Parathyroid adenoma (tissue), 2 donors: Measurements from ENCODE around the gene POLR1E.

Source experiments
- H2AFZ ChIP-seq: fragments of 300-600 bp; sonication (generic); one replicate; pipeline ENCODE4 v1.7.0; 2017; ENCODE audit warnings: antibody characterized with exemption, mild to moderate bottlenecking
- H3K27ac ChIP-seq: fragments of 300-600 bp; sonication (generic); one replicate; pipeline ENCODE4 v1.7.0; 2017
- H3K27me3 ChIP-seq: fragments of 300-600 bp; sonication (generic); one replicate; pipeline ENCODE4 v1.7.0; 2017; ENCODE audit warnings: low read length; ENCODE audit not compliant: control insufficient read depth, insufficient read depth
- H3K36me3 ChIP-seq: fragments of 300-600 bp; sonication (generic); one replicate; pipeline ENCODE4 v1.7.0; 2017; ENCODE audit warnings: low read length; ENCODE audit not compliant: control insufficient read depth, insufficient read depth
- H3K4me1 ChIP-seq: fragments of 300-600 bp; sonication (generic); one replicate; pipeline ENCODE4 v1.7.0; 2017; ENCODE audit warnings: control low read depth
- H3K4me2 ChIP-seq: fragments of 300-600 bp; sonication (generic); one replicate; pipeline ENCODE4 v1.7.0; 2017; ENCODE audit warnings: low read length
- H3K4me3 ChIP-seq: fragments of 300-600 bp; sonication (generic); one replicate; pipeline ENCODE4 v1.7.0; 2017; ENCODE audit warnings: low read depth, low read length
- H3K79me2 ChIP-seq: fragments of 300-600 bp; sonication (generic); one replicate; pipeline ENCODE4 v1.7.0; 2017; ENCODE audit warnings: control low read depth
- H3K9ac ChIP-seq: fragments of 300-600 bp; sonication (generic); one replicate; pipeline ENCODE4 v1.7.0; 2017; ENCODE audit warnings: mild to moderate bottlenecking
- H3K9me3 ChIP-seq: fragments of 300-600 bp; sonication (generic); one replicate; pipeline ENCODE4 v1.7.0; 2017; ENCODE audit warnings: low read length; ENCODE audit not compliant: control insufficient read depth
- CTCF ChIP-seq: fragments of 300-600 bp; sonication (generic); IDR thresholded peaks from one replicate; pipeline ENCODE4 v1.7.0; 2017; ENCODE audit warnings: antibody characterized with exemption, mild to moderate bottlenecking
- donor health status: primary hyperparathyroidism.

The POLR1E gene

GRCh38 chr9:37480759-37481158 lies 5.0 kb upstream of the POLR1E start:
- Histone ChIP-seq H3K4me1 (peaks cover 3% of the 10 kb centered on the region), H2AFZ (no peak overlapping the region), H3K4me3 (no peak overlapping the region), H3K27ac (no peak overlapping the region), H3K4me2 (no peak overlapping the region), H3K36me3 (no peaks in the 10 kb centered on the region), H3K79me2 (no peaks in the 10 kb centered on the region), H3K27me3 (no peaks in the 10 kb centered on the region), H3K9ac (no peak overlapping the region), H3K9me3 (no peaks in the 10 kb centered on the region)
- no peak for TF ChIP-seq CTCF

GRCh38 chr9:37486256-37486615 lies 488 bp downstream of the POLR1E start:
- Histone ChIP-seq H3K27me3 (no peaks in the 10 kb centered on the region), H3K36me3 (no peaks in the 10 kb centered on the region), H3K9ac (no peak overlapping the region), H3K27ac (peak overlapping the region; percentile 13), H3K9me3 (no peaks in the 10 kb centered on the region), H2AFZ (peak overlapping the region; percentile 85), H3K79me2 (no peaks in the 10 kb centered on the region), H3K4me2 (peak overlapping the region; percentile 81), H3K4me1 (peaks cover 6% of the 10 kb centered on the region), H3K4me3 (peak overlapping the region; percentile 74)
- TF ChIP-seq CTCF, result no peak

- no peak overlapping the region for H3K27ac ChIP-seq
- no peaks in the 10 kb centered on the region for H3K9me3 ChIP-seq
- no peak overlapping the region for H3K4me3 ChIP-seq
- H3K4me1 ChIP-seq, result peaks cover 6% of the 10 kb centered on the region
- H3K27me3 ChIP-seq, result no peaks in the 10 kb centered on the region
- no peak overlapping the region for H3K9ac ChIP-seq
- no peaks in the 10 kb centered on the region for H3K36me3 ChIP-seq
- H3K4me2 ChIP-seq, result peak overlapping the region; percentile 81
- no peaks in the 10 kb centered on the region for H3K79me2 ChIP-seq
- peak overlapping the region; percentile 85 for H2AFZ ChIP-seq
- no peak for TF ChIP-seq CTCF
Observed at GRCh38 chr9:37486616-37487548, 1.1 kb downstream of the POLR1E start.

- no peak overlapping the region for H3K4me2 ChIP-seq
- H3K4me3 ChIP-seq, result no peak overlapping the region
- H3K4me1 ChIP-seq, result no peaks in the 10 kb centered on the region
- H3K36me3 ChIP-seq, result no peaks in the 10 kb centered on the region
- H3K27me3 ChIP-seq, result no peaks in the 10 kb centered on the region
- no peak for TF ChIP-seq CTCF
- H2AFZ ChIP-seq, result no peak overlapping the region
- no peak overlapping the region for H3K27ac ChIP-seq
- H3K79me2 ChIP-seq, result no peaks in the 10 kb centered on the region
- no peaks in the 10 kb centered on the region for H3K9me3 ChIP-seq
- no peak overlapping the region for H3K9ac ChIP-seq
Observed at GRCh38 chr9:37491939-37492338, 6.2 kb downstream of the POLR1E start.

- TF ChIP-seq CTCF, result no peak
- Histone ChIP-seq H3K27me3 (no peaks in the 10 kb centered on the region), H3K9ac (no peak overlapping the region), H3K79me2 (no peaks in the 10 kb centered on the region), H2AFZ (no peak overlapping the region), H3K4me1 (no peaks in the 10 kb centered on the region), H3K36me3 (no peaks in the 10 kb centered on the region), H3K4me2 (no peak overlapping the region), H3K27ac (no peak overlapping the region), H3K4me3 (no peak overlapping the region), H3K9me3 (no peaks in the 10 kb centered on the region)
Observed at GRCh38 chr9:37495571-37495970, 9.8 kb downstream of the POLR1E start.
